Testis (tissue), 2 donors: ENCODE data around the gene GRIN2B.

ENCODE experiments used
- CTCF ChIP-seq, 3 experiments: fragments of 450-650 bp in 2 of 3; fragments of 200-600 bp in 1 of 3; sonication (generic) in 1 of 3; IDR thresholded peaks; one replicate each; pipeline ENCODE4 v1.5.1; 2016 to 2019; ENCODE audit warnings: antibody characterized with exemption in 3 of 3, mild to moderate bottlenecking in 2 of 3, moderate library complexity in 1 of 3
- POLR2A ChIP-seq: fragments of 450-650 bp; IDR thresholded peaks from one replicate; pipeline ENCODE4 v1.6.1; 2017; ENCODE audit warnings: antibody characterized with exemption, mild to moderate bottlenecking, moderate library complexity

GRCh38 chr12:13959131-13959723 lies 22.2 kb downstream of the GRIN2B start:
- TF ChIP-seq CTCF (IDR thresholded peaks at IDR 0.05) (no peak), POLR2A (no peak)
